ENCODE results near the gene CST7. TPM values are rescaled to one million over a fixed set of nuclear protein-coding genes. Genes with fewer than 3 reads are reported as not detected.

The CST7 gene
- polyA plus RNA-seq, 1 of the 3 experiments (the other 2 are of a cell fraction), result 0.07 TPM

- peaks cover 2 to 38% of the 10 kb centered on the region in 2 experiments for H3K36me3 ChIP-seq (replicated peaks in 1 of 2; ENCODE audit: control insufficient read depth in 1 of 2, insufficient read depth in 2 of 2, low read length in 1 of 2)
- no peaks in the 10 kb centered on the region for H4K20me1 ChIP-seq (ENCODE audit: insufficient read depth)
- H3K4me2 ChIP-seq, result no peak overlapping the region
- ChIA-PET POLR2A (no interaction called here), CTCF (no interaction called here)
- H3K9ac ChIP-seq, result no peak overlapping the region
- no peak for DNase-seq
- WGBS (ENCODE audit: low lambda C conversion rate), result 95% methylated on average over 11 of the region's 18 CpGs
- no peak overlapping the region for H2AFZ ChIP-seq (ENCODE audit: low read depth)
- H3K79me2 ChIP-seq (ENCODE audit: insufficient read depth), result no peaks in the 10 kb centered on the region
- no peaks in the 10 kb centered on the region for H3K9me3 ChIP-seq
- TF ChIP-seq TAF1 (IDR thresholded peaks at IDR 0.05; ENCODE audit: borderline replicate concordance, low read depth, low read length) (no peak), EZH2phosphoT487 (IDR thresholded peaks at IDR 0.05; ENCODE audit: borderline replicate concordance, low read depth) (no peak), MXI1 (IDR thresholded peaks at IDR 0.05; ENCODE audit: low read depth, low read length) (no peak), CTCF (IDR thresholded peaks at IDR 0.05) (no peak), ELF1 (IDR thresholded peaks at IDR 0.05) (no peak), CHD2 (IDR thresholded peaks at IDR 0.05; ENCODE audit: low read length, partially characterized antibody) (no peak), IRF3 (IDR thresholded peaks at IDR 0.05; ENCODE audit: low read depth, low read length) (no peak)
- H3K4me3 ChIP-seq (ENCODE audit: low read depth in 2 of 2, low read length in 1 of 2), result no peak overlapping the region
- no peak overlapping the region; a peak in 1 of 4 replicates for H3K27ac ChIP-seq (ENCODE audit: low read depth in 2 of 2, low read length in 1 of 2)
- H3K9me2 ChIP-seq, result no peaks in the 10 kb centered on the region
- no peaks in the 10 kb centered on the region; a peak in 1 of 4 replicates for H3K4me1 ChIP-seq (ENCODE audit: control insufficient read depth in 1 of 2, insufficient read depth in 2 of 2, low read depth in 1 of 2, low read length in 1 of 2)
- H3K27me3 ChIP-seq (ENCODE audit: insufficient read depth), result no peaks in the 10 kb centered on the region
- H3F3A ChIP-seq (replicated peaks; ENCODE audit: insufficient read depth), result no peaks in the 10 kb centered on the region
These were observed 8.4 kb downstream of the CST7 start for GRCh38 chr20:24957326-24958016.

- POLR2A ChIA-PET, result no interaction called here
- H3K9me2 ChIP-seq, result no peaks in the 10 kb centered on the region
- H3K9me3 ChIP-seq, result no peaks in the 10 kb centered on the region
- no peak overlapping the region for H3K4me2 ChIP-seq
- no peaks in the 10 kb centered on the region for H3K79me2 ChIP-seq (ENCODE audit: insufficient read depth)
- no peak overlapping the region for H3K9ac ChIP-seq
- peaks cover 5 to 50% of the 10 kb centered on the region in 2 experiments for H3K36me3 ChIP-seq (replicated peaks in 1 of 2; ENCODE audit: control insufficient read depth in 1 of 2, insufficient read depth in 2 of 2, low read length in 1 of 2)
- WGBS (ENCODE audit: low lambda C conversion rate), result 98% methylated on average over 14 of the region's 20 CpGs
- H3K27ac ChIP-seq (ENCODE audit: low read depth in 2 of 2, low read length in 1 of 2), result no peak overlapping the region
- no peak for DNase-seq
- CTCF ChIA-PET, result no interaction called here
- H3K4me3 ChIP-seq (ENCODE audit: low read depth in 2 of 2, low read length in 1 of 2), result no peak overlapping the region
- no peaks in the 10 kb centered on the region for H3K27me3 ChIP-seq (ENCODE audit: insufficient read depth)
- TF ChIP-seq EZH2phosphoT487 (IDR thresholded peaks at IDR 0.05; ENCODE audit: borderline replicate concordance, low read depth) (no peak), NFIC (IDR thresholded peaks at IDR 0.05; ENCODE audit: borderline replicate concordance) (no peak), YY1 (IDR thresholded peaks at IDR 0.05; ENCODE audit: low read depth) (no peak), MXI1 (IDR thresholded peaks at IDR 0.05; ENCODE audit: low read depth, low read length) (no peak), JUND (IDR thresholded peaks at IDR 0.05) (no peak), NRF1 (IDR thresholded peaks at IDR 0.05; ENCODE audit: low read depth, low read length) (no peak), SMC3 (IDR thresholded peaks at IDR 0.05; ENCODE audit: low read depth, low read length) (no peak), RXRA (IDR thresholded peaks at IDR 0.05; ENCODE audit: borderline replicate concordance, low read depth) (no peak), TCF12 (IDR thresholded peaks at IDR 0.05) (no peak), EP300 (IDR thresholded peaks at IDR 0.05; ENCODE audit: borderline replicate concordance in 1 of 2, low read depth in 1 of 2, low read length in 1 of 2) (no peak)
- H4K20me1 ChIP-seq (ENCODE audit: insufficient read depth), result no peaks in the 10 kb centered on the region
- no peaks in the 10 kb centered on the region; a peak in 1 of 4 replicates for H3K4me1 ChIP-seq (ENCODE audit: control insufficient read depth in 1 of 2, insufficient read depth in 2 of 2, low read depth in 1 of 2, low read length in 1 of 2)
- H2AFZ ChIP-seq (ENCODE audit: low read depth), result no peak overlapping the region
- no peaks in the 10 kb centered on the region for H3F3A ChIP-seq (replicated peaks; ENCODE audit: insufficient read depth)
These were observed 9.7 kb downstream of the CST7 start for GRCh38 chr20:24958506-24959385.

Data from SK-N-SH (cell line).